Dendritic cell treated with granulocyte-macrophage colony-stimulating factor and Interleukin-4, amounts not matched to agents 40 ng/mL and 50 ng/mL, for 4 days (primary cell): ENCODE measurements around the gene KATNAL2.

ENCODE experiments used
- H3K27ac Mint-ChIP-seq: one replicate; pipeline ENCODE4 v1.8.0; 2022; ENCODE audit warnings: mild to moderate bottlenecking, mixed read lengths
- H3K27me3 Mint-ChIP-seq: one replicate; pipeline ENCODE4 v1.8.0; 2022; ENCODE audit warnings: mild to moderate bottlenecking, mixed read lengths
- H3K36me3 Mint-ChIP-seq: one replicate; pipeline ENCODE4 v1.8.0; 2022; ENCODE audit warnings: low read depth, mixed read lengths
- H3K4me1 Mint-ChIP-seq: one replicate; pipeline ENCODE4 v1.8.0; 2022; ENCODE audit warnings: low read depth, mixed read lengths
- H3K4me3 Mint-ChIP-seq: one replicate; pipeline ENCODE4 v1.8.0; 2022; ENCODE audit warnings: mild to moderate bottlenecking, moderate library complexity, mixed read lengths
- H3K9me3 Mint-ChIP-seq: one replicate; pipeline ENCODE4 v1.8.0; 2022; ENCODE audit warnings: mixed read lengths
- intact Hi-C: fragments of 100-400 bp; cut with micrococcal nuclease; formaldehyde crosslinking; loops from one replicate; pipeline ENCODE4 v1.15.0; 2022

KATNAL2 gene

GRCh38 chr18:47035156-47035671, 117.8 kb downstream of the KATNAL2 start, which contains the start of gene ELOA2:
TSS of gene ELOA2 (minus strand) at chr18:47035621. CDS start at chr18:47035264, 357 bp downstream.
- Mint-ChIP-seq H3K4me1 (no peaks in the 10 kb centered on the region), H3K4me3 (no peak within 1 kb of the TSS), H3K27ac (no peak within 1 kb of the TSS), H3K9me3 (peaks cover 47% of the 10 kb centered on the region), H3K27me3 (no peaks in the 10 kb centered on the region), H3K36me3 (no peaks in the 10 kb centered on the region)
- intact Hi-C loops, result no loop called here

GRCh38 chr18:47036298-47036874, 119.0 kb downstream of the KATNAL2 start:
- Mint-ChIP-seq H3K4me1 (no peaks in the 10 kb centered on the region), H3K36me3 (no peaks in the 10 kb centered on the region), H3K9me3 (peaks cover 41% of the 10 kb centered on the region), H3K27ac (no peak overlapping the region), H3K27me3 (no peaks in the 10 kb centered on the region), H3K4me3 (no peak overlapping the region)
- intact Hi-C loops, result no loop called here

GRCh38 chr18:47036927-47037578, 119.7 kb downstream of the KATNAL2 start:
- H3K27me3 Mint-ChIP-seq, result no peaks in the 10 kb centered on the region
- H3K36me3 Mint-ChIP-seq, result no peaks in the 10 kb centered on the region
- H3K9me3 Mint-ChIP-seq, result peaks cover 34% of the 10 kb centered on the region
- no peaks in the 10 kb centered on the region for H3K4me1 Mint-ChIP-seq
- intact Hi-C loops, result no loop called here
- H3K27ac Mint-ChIP-seq, result no peak overlapping the region
- H3K4me3 Mint-ChIP-seq, result no peak overlapping the region

- no peak overlapping the region for H3K4me3 Mint-ChIP-seq
- no peak overlapping the region for H3K27ac Mint-ChIP-seq
- H3K4me1 Mint-ChIP-seq, result no peaks in the 10 kb centered on the region
- H3K36me3 Mint-ChIP-seq, result no peaks in the 10 kb centered on the region
- no peaks in the 10 kb centered on the region for H3K27me3 Mint-ChIP-seq
- no peaks in the 10 kb centered on the region for H3K9me3 Mint-ChIP-seq
- intact Hi-C loops, result no loop called here
These were observed 123.6 kb downstream of the KATNAL2 start for GRCh38 chr18:47040982-47041381.

GRCh38 chr18:47050468-47050867, 133.1 kb downstream of the KATNAL2 start:
- no peaks in the 10 kb centered on the region for H3K36me3 Mint-ChIP-seq
- no peak overlapping the region for H3K4me3 Mint-ChIP-seq
- no peak overlapping the region for H3K27ac Mint-ChIP-seq
- H3K4me1 Mint-ChIP-seq, result no peaks in the 10 kb centered on the region
- peaks cover 3% of the 10 kb centered on the region for H3K27me3 Mint-ChIP-seq
- intact Hi-C loops, result loop anchor here (1.0 to 2.0 kb wide), 2 partner anchors 155 to 698 kb away; no protein-coding TSS in a partner anchor
- H3K9me3 Mint-ChIP-seq, result no peaks in the 10 kb centered on the region

GRCh38 chr18:47054369-47054768, 137.0 kb downstream of the KATNAL2 start:
- intact Hi-C loops, result no loop called here
- H3K27ac Mint-ChIP-seq, result no peak overlapping the region
- no peak overlapping the region for H3K4me3 Mint-ChIP-seq
- no peaks in the 10 kb centered on the region for H3K36me3 Mint-ChIP-seq
- peaks cover 3% of the 10 kb centered on the region for H3K27me3 Mint-ChIP-seq
- no peaks in the 10 kb centered on the region for H3K4me1 Mint-ChIP-seq
- no peaks in the 10 kb centered on the region for H3K9me3 Mint-ChIP-seq

- H3K4me1 Mint-ChIP-seq, result no peaks in the 10 kb centered on the region
- no peak overlapping the region for H3K4me3 Mint-ChIP-seq
- no peaks in the 10 kb centered on the region for H3K36me3 Mint-ChIP-seq
- intact Hi-C loops, result no loop called here
- no peaks in the 10 kb centered on the region for H3K27me3 Mint-ChIP-seq
- H3K27ac Mint-ChIP-seq, result no peak overlapping the region
- H3K9me3 Mint-ChIP-seq, result no peaks in the 10 kb centered on the region
These were observed 145.1 kb downstream of the KATNAL2 start for GRCh38 chr18:47062471-47062870.

- Mint-ChIP-seq H3K27me3 (no peaks in the 10 kb centered on the region), H3K9me3 (no peaks in the 10 kb centered on the region), H3K4me1 (no peaks in the 10 kb centered on the region), H3K4me3 (no peak overlapping the region), H3K27ac (no peak overlapping the region), H3K36me3 (no peaks in the 10 kb centered on the region)
- intact Hi-C loops, result no loop called here
These were observed 145.7 kb downstream of the KATNAL2 start for GRCh38 chr18:47063096-47063495.

- no peaks in the 10 kb centered on the region for H3K36me3 Mint-ChIP-seq
- no peaks in the 10 kb centered on the region for H3K9me3 Mint-ChIP-seq
- H3K4me1 Mint-ChIP-seq, result no peaks in the 10 kb centered on the region
- intact Hi-C loops, result no loop called here
- H3K27me3 Mint-ChIP-seq, result no peaks in the 10 kb centered on the region
- no peak overlapping the region for H3K27ac Mint-ChIP-seq
- H3K4me3 Mint-ChIP-seq, result no peak overlapping the region
These were observed 150.2 kb downstream of the KATNAL2 start for GRCh38 chr18:47067648-47068047.

- no peaks in the 10 kb centered on the region for H3K36me3 Mint-ChIP-seq
- no peak overlapping the region for H3K4me3 Mint-ChIP-seq
- H3K4me1 Mint-ChIP-seq, result no peaks in the 10 kb centered on the region
- no peaks in the 10 kb centered on the region for H3K27me3 Mint-ChIP-seq
- no peak overlapping the region for H3K27ac Mint-ChIP-seq
- intact Hi-C loops, result no loop called here
- no peaks in the 10 kb centered on the region for H3K9me3 Mint-ChIP-seq
These were observed 157.9 kb downstream of the KATNAL2 start for GRCh38 chr18:47075098-47075883.

GRCh38 chr18:47077111-47077510, 159.7 kb downstream of the KATNAL2 start:
- Mint-ChIP-seq H3K27ac (no peak overlapping the region), H3K4me1 (no peaks in the 10 kb centered on the region), H3K4me3 (no peak overlapping the region), H3K9me3 (no peaks in the 10 kb centered on the region), H3K27me3 (no peaks in the 10 kb centered on the region), H3K36me3 (no peaks in the 10 kb centered on the region)
- intact Hi-C loops, result no loop called here

GRCh38 chr18:47080872-47081271, 163.5 kb downstream of the KATNAL2 start:
- intact Hi-C loops, result no loop called here
- no peak overlapping the region for H3K27ac Mint-ChIP-seq
- no peaks in the 10 kb centered on the region for H3K4me1 Mint-ChIP-seq
- no peaks in the 10 kb centered on the region for H3K27me3 Mint-ChIP-seq
- H3K4me3 Mint-ChIP-seq, result no peak overlapping the region
- H3K36me3 Mint-ChIP-seq, result no peaks in the 10 kb centered on the region
- no peaks in the 10 kb centered on the region for H3K9me3 Mint-ChIP-seq

GRCh38 chr18:47081578-47081977, 164.2 kb downstream of the KATNAL2 start:
- intact Hi-C loops, result no loop called here
- H3K9me3 Mint-ChIP-seq, result no peaks in the 10 kb centered on the region
- H3K27ac Mint-ChIP-seq, result no peak overlapping the region
- H3K36me3 Mint-ChIP-seq, result no peaks in the 10 kb centered on the region
- H3K4me3 Mint-ChIP-seq, result no peak overlapping the region
- H3K4me1 Mint-ChIP-seq, result no peaks in the 10 kb centered on the region
- H3K27me3 Mint-ChIP-seq, result no peaks in the 10 kb centered on the region

GRCh38 chr18:47087676-47088075, 170.3 kb downstream of the KATNAL2 start:
- Mint-ChIP-seq H3K27me3 (no peaks in the 10 kb centered on the region), H3K36me3 (no peaks in the 10 kb centered on the region), H3K4me1 (no peaks in the 10 kb centered on the region), H3K27ac (no peak overlapping the region), H3K4me3 (no peak overlapping the region), H3K9me3 (no peaks in the 10 kb centered on the region)
- intact Hi-C loops, result no loop called here
